MCF 10A (cell line): ENCODE results near the gene PPIG. TPM values are rescaled to one million over a fixed set of nuclear protein-coding genes. Genes with fewer than 3 reads are reported as not detected.
"Not testable (repeated sequence)": the region's sequence is repeated elsewhere in the genome, so short reads cannot be mapped to it uniquely, and the experiment has no call there.

Experiments
- BruUV-seq: library from RNA; stranded (reverse); fragments of 400-500 nt; replicated peaks from 2 replicates; lab custom pipeline; 2021; lab: Mats Ljungman, UMichigan
- CTCF ChIA-PET: fragments of 300-600 bp; sonication (Branson Sonifier 250); formaldehyde crosslinking; extraction: SDS; loops from one replicate; lab custom pipeline; 2021; ENCODE audit warnings: antibody characterized with exemption, inconsistent platforms; lab: Yijun Ruan, JAX
- POLR2A ChIA-PET: fragments of 300-600, 350-650 bp; sonication (Branson Sonifier 250); formaldehyde crosslinking; extraction: SDS; loops from one replicate; lab custom pipeline; 2020; ENCODE audit warnings: antibody characterized with exemption, inconsistent platforms; lab: Yijun Ruan, JAX
- DNase-seq: peaks from one replicate; pipeline ENCODE4 v3.0.0-alpha.2; 2018; ENCODE audit not compliant: unreplicated experiment
- H3K27ac Mint-ChIP-seq: one replicate; pipeline ENCODE4 v1.8.0; 2022; ENCODE audit warnings: mild to moderate bottlenecking, low read depth, mixed read lengths; ENCODE audit not compliant: unreplicated experiment
- H3K27me3 Mint-ChIP-seq: one replicate; pipeline ENCODE4 v1.8.0; 2022; ENCODE audit warnings: mixed read lengths; ENCODE audit not compliant: insufficient read depth, unreplicated experiment
- H3K36me3 Mint-ChIP-seq: one replicate; pipeline ENCODE4 v1.8.0; 2022; ENCODE audit warnings: mild to moderate bottlenecking, moderate library complexity, mixed read lengths; ENCODE audit not compliant: insufficient read depth, unreplicated experiment
- H3K4me1 Mint-ChIP-seq: one replicate; pipeline ENCODE4 v1.8.0; 2022; ENCODE audit warnings: mixed read lengths; ENCODE audit not compliant: insufficient read depth, unreplicated experiment
- H3K4me3 Mint-ChIP-seq: one replicate; pipeline ENCODE4 v1.8.0; 2022; ENCODE audit warnings: mild to moderate bottlenecking, moderate library complexity, mixed read lengths; ENCODE audit not compliant: unreplicated experiment
- H3K9me3 Mint-ChIP-seq: one replicate; pipeline ENCODE4 v1.8.0; 2022; ENCODE audit warnings: mixed read lengths; ENCODE audit not compliant: unreplicated experiment
- intact Hi-C: fragments of 100-400 bp; cut with micrococcal nuclease; formaldehyde crosslinking; loops from 2 replicates; pipeline ENCODE4 v1.14.1; 2022
- total RNA-seq: library from RNA; stranded (reverse); gene quantifications from 2 replicates; pipeline ENCODE4 v1.2.3, GENCODE V29; 2022
- TF ChIP-seq, protein P1 (sequence below): fragments of 200-600 bp; IDR thresholded peaks from one replicate; pipeline ENCODE4 v1.8.0; 2022; ENCODE audit warnings: antibody characterized with exemption, mild to moderate bottlenecking; ENCODE audit not compliant: unreplicated experiment

PPIG gene
- total RNA-seq, 1 experiment from 2014 or later: 64.7 TPM

- no TSS peak for BruUV-seq
- ChIA-PET POLR2A (no interaction called here), CTCF (interaction anchor here (0.6 to 0.9 kb wide), 2 partner anchors 13 to 305 kb away, joined by 3 read pairs; no protein-coding TSS in a partner anchor)
- no peaks in the 10 kb centered on the region for H3K9me3 Mint-ChIP-seq
- peaks cover 18% of the 10 kb centered on the region for H3K4me1 Mint-ChIP-seq
- TF ChIP-seq, protein P1, sequence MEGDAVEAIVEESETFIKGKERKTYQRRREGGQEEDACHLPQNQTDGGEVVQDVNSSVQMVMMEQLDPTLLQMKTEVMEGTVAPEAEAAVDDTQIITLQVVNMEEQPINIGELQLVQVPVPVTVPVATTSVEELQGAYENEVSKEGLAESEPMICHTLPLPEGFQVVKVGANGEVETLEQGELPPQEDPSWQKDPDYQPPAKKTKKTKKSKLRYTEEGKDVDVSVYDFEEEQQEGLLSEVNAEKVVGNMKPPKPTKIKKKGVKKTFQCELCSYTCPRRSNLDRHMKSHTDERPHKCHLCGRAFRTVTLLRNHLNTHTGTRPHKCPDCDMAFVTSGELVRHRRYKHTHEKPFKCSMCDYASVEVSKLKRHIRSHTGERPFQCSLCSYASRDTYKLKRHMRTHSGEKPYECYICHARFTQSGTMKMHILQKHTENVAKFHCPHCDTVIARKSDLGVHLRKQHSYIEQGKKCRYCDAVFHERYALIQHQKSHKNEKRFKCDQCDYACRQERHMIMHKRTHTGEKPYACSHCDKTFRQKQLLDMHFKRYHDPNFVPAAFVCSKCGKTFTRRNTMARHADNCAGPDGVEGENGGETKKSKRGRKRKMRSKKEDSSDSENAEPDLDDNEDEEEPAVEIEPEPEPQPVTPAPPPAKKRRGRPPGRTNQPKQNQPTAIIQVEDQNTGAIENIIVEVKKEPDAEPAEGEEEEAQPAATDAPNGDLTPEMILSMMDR: no peak
- intact Hi-C loops: no loop called here
- H3K4me3 Mint-ChIP-seq: no peak overlapping the region
- no peak overlapping the region for H3K27ac Mint-ChIP-seq
- H3K36me3 Mint-ChIP-seq: peaks cover 41% of the 10 kb centered on the region
- H3K27me3 Mint-ChIP-seq: no peaks in the 10 kb centered on the region
- no peak for DNase-seq
These were observed 18.5 kb upstream of the PPIG start for GRCh38 chr2:169565686-169566085.

- Mint-ChIP-seq H3K27ac (peak overlapping the region; percentile 28), H3K9me3 (no peaks in the 10 kb centered on the region), H3K36me3 (peaks cover 10% of the 10 kb centered on the region), H3K4me3 (peak overlapping the region; percentile 30), H3K27me3 (no peaks in the 10 kb centered on the region), H3K4me1 (peaks cover 18% of the 10 kb centered on the region)
- ChIA-PET CTCF (no interaction called here), POLR2A (no interaction called here)
- no TSS peak for BruUV-seq
- DNase-seq: no peak
- intact Hi-C loops: no loop called here
- TF ChIP-seq, protein P1: no peak
These were observed 14.2 kb upstream of the PPIG start for GRCh38 chr2:169569948-169570347.

GRCh38 chr2:169570752-169571151, 13.4 kb upstream of the PPIG start:
- peak overlapping the region; percentile 31 for H3K4me3 Mint-ChIP-seq
- H3K9me3 Mint-ChIP-seq, DNase-seq, BruUV-seq, intact Hi-C loops, H3K27me3 Mint-ChIP-seq, H3K36me3 Mint-ChIP-seq, H3K27ac Mint-ChIP-seq: not testable (repeated sequence)
- H3K4me1 Mint-ChIP-seq: peaks cover 18% of the 10 kb centered on the region
- ChIA-PET CTCF (interaction anchor here (0.9 kb wide), 1 partner anchor 197 kb away, joined by 3 read pairs; no protein-coding TSS in a partner anchor), POLR2A (interaction anchor here (0.7 to 4.1 kb wide), 2 partner anchors 14 to 59 kb away, joined by 3 to 80 read pairs; partner anchors contain the start of gene PPIG)

GRCh38 chr2:169571571-169571970, 12.6 kb upstream of the PPIG start:
- BruUV-seq: no TSS peak

More at GRCh38 chr2:169571571-169571970, 12.6 kb upstream of the PPIG start:
- H3K4me1 Mint-ChIP-seq: peaks cover 18% of the 10 kb centered on the region
- DNase-seq: no peak
- ChIA-PET CTCF (interaction anchor here (0.7 to 0.9 kb wide), 2 partner anchors 21 to 196 kb away, joined by 3 read pairs; no protein-coding TSS in a partner anchor), POLR2A (interaction anchor here (0.7 to 4.1 kb wide), 4 partner anchors 9 to 256 kb away, joined by 3 to 80 read pairs (median 14); partner anchors contain the start of genes PPIG and UBR3)
- peak overlapping the region; percentile 8 for H3K4me3 Mint-ChIP-seq
- H3K36me3 Mint-ChIP-seq: no peaks in the 10 kb centered on the region
- intact Hi-C loops: no loop called here
- H3K27ac Mint-ChIP-seq: no peak overlapping the region
- no peaks in the 10 kb centered on the region for H3K9me3 Mint-ChIP-seq
- H3K27me3 Mint-ChIP-seq: no peaks in the 10 kb centered on the region
- TF ChIP-seq, protein P1: no peak
